Neural cell (in vitro differentiated cells): ENCODE results near the gene HERC2. TPM values are rescaled to one million over a fixed set of nuclear protein-coding genes. Genes with fewer than 3 reads are reported as not detected.

ENCODE experiments used
- H2AFZ ChIP-seq: fragments of 200-600, 300-800 bp; sonication (generic), shearing (Covaris generic); 2 replicates; pipeline ENCODE4 v1.6.0; 2014; ENCODE audit warnings: low read depth, mild to moderate bottlenecking, antibody characterized with exemption, low read length, moderate library complexity
- H3F3A ChIP-seq: fragments of 200-600 bp; shearing (Covaris generic); 2 replicates; pipeline ENCODE4 v1.6.1; 2016; ENCODE audit warnings: mild to moderate bottlenecking, moderate library complexity, mixed read lengths, antibody characterized with exemption, low read length; ENCODE audit not compliant: insufficient read depth, poor library complexity, severe bottlenecking
- H3K27ac ChIP-seq: fragments of 200-600, 300-800 bp; sonication (generic), shearing (Covaris generic); 2 replicates; pipeline ENCODE4 v1.5.1; 2014; ENCODE audit warnings: mild to moderate bottlenecking, low read length, moderate library complexity
- H3K27me3 ChIP-seq: fragments of 300-800, 200-600 bp; sonication (generic), shearing (Covaris generic); 2 replicates; pipeline ENCODE4 v1.6.0; 2014; ENCODE audit warnings: mild to moderate bottlenecking, low read depth, low read length, moderate library complexity; ENCODE audit not compliant: insufficient read depth
- H3K36me3 ChIP-seq: fragments of 300-800, 200-600 bp; sonication (generic), shearing (Covaris generic); 2 replicates; pipeline ENCODE4 v1.5.1; 2014; ENCODE audit warnings: mild to moderate bottlenecking, antibody characterized with exemption, low read length, moderate library complexity; ENCODE audit not compliant: insufficient read depth
- H3K4me2 ChIP-seq: fragments of 300-800, 200-600 bp; sonication (generic), shearing (Covaris generic); 2 replicates; pipeline ENCODE4 v1.6.0; 2014; ENCODE audit warnings: mild to moderate bottlenecking, low read length
- H3K4me3 ChIP-seq: fragments of 300-800, 200-600 bp; sonication (generic), shearing (Covaris generic); 2 replicates; pipeline ENCODE4 v1.5.1; 2014; ENCODE audit warnings: mild to moderate bottlenecking, low read length, moderate library complexity
- H3K79me2 ChIP-seq: fragments of 200-600 bp; shearing (Covaris generic); replicated peaks from 2 replicates; pipeline ENCODE4 v1.6.0; 2014; ENCODE audit warnings: mild to moderate bottlenecking, low read length, moderate library complexity; ENCODE audit not compliant: insufficient read depth
- H3K9ac ChIP-seq: fragments of 300-800, 200-600 bp; sonication (generic), shearing (Covaris generic); 2 replicates; pipeline ENCODE4 v1.6.1; 2016; ENCODE audit warnings: mild to moderate bottlenecking, low read length, mixed read lengths
- H3K9me2 ChIP-seq: fragments of 200-600 bp; shearing (Covaris generic); 2 replicates; pipeline ENCODE4 v1.6.1; 2016; ENCODE audit warnings: mild to moderate bottlenecking, low read length, mixed read lengths; ENCODE audit not compliant: insufficient read depth
- H3K9me3 ChIP-seq: fragments of 200-600, 300-800 bp; sonication (generic), shearing (Covaris generic); 2 replicates; pipeline ENCODE4 v1.6.1; 2016; ENCODE audit warnings: mild to moderate bottlenecking, mixed run types, low read length, moderate library complexity, mixed read lengths
- H4K20me1 ChIP-seq: fragments of 200-600 bp; shearing (Covaris generic); 2 replicates; pipeline ENCODE4 v1.6.1; 2016; ENCODE audit warnings: mild to moderate bottlenecking, mixed run types; ENCODE audit not compliant: insufficient read depth
- EP300 ChIP-seq: fragments of 450-650 bp; conservative IDR thresholded peaks from 2 replicates; pipeline ENCODE4 v1.6.1; 2014; ENCODE audit warnings: antibody characterized with exemption, mild to moderate bottlenecking, moderate library complexity; ENCODE audit not compliant: poor library complexity, severe bottlenecking
- EZH2 ChIP-seq: fragments of 200-600, 300-800 bp; shearing (Covaris generic), sonication (generic); IDR thresholded peaks from 2 replicates; pipeline ENCODE4 v1.6.1; 2014; ENCODE audit warnings: antibody characterized with exemption, low read length, borderline replicate concordance, mild to moderate bottlenecking; ENCODE audit not compliant: insufficient read depth, poor library complexity, severe bottlenecking
- MXI1 ChIP-seq: fragments of 450-650 bp; conservative IDR thresholded peaks from 2 replicates; pipeline ENCODE4 v1.6.1; 2014; ENCODE audit warnings: antibody characterized with exemption, mild to moderate bottlenecking; ENCODE audit not compliant: poor library complexity, severe bottlenecking
- POLR2AphosphoS5 ChIP-seq: IDR thresholded peaks from 2 replicates; pipeline ENCODE4 v1.6.1; 2012
- RAD21 ChIP-seq: fragments of 450-650 bp; conservative IDR thresholded peaks from 2 replicates; pipeline ENCODE4 v1.6.1; 2014; ENCODE audit warnings: antibody characterized with exemption, mild to moderate bottlenecking, moderate library complexity
- SMC3 ChIP-seq: fragments of 450-650 bp; conservative IDR thresholded peaks from 2 replicates; pipeline ENCODE4 v1.6.1; 2014; ENCODE audit warnings: antibody characterized with exemption, mild to moderate bottlenecking, moderate library complexity; ENCODE audit not compliant: poor library complexity
- TAF1 ChIP-seq: IDR thresholded peaks from 2 replicates; pipeline ENCODE4 v1.6.1; 2012; ENCODE audit warnings: low read depth
- polyA plus RNA-seq: library from polyadenylated mRNA; depleted of rRNA; stranded (reverse); fragments of >200 nt; gene quantifications from 2 replicates; pipeline ENCODE4 v1.2.3, GENCODE V29; 2014
- TF ChIP-seq, protein P1 (sequence below): IDR thresholded peaks from 2 replicates; pipeline ENCODE4 v1.6.1; 2012; ENCODE audit warnings: borderline replicate concordance
- TF ChIP-seq, protein P2 (sequence below): fragments of 450-650 bp; IDR thresholded peaks from 2 replicates; pipeline ENCODE4 v1.5.1; 2014; ENCODE audit warnings: antibody characterized with exemption, mild to moderate bottlenecking, moderate library complexity; ENCODE audit not compliant: poor library complexity, severe bottlenecking

Gene HERC2
- polyA plus RNA-seq, 1 donor from 2014 or later: 47.3 TPM

DNA sequence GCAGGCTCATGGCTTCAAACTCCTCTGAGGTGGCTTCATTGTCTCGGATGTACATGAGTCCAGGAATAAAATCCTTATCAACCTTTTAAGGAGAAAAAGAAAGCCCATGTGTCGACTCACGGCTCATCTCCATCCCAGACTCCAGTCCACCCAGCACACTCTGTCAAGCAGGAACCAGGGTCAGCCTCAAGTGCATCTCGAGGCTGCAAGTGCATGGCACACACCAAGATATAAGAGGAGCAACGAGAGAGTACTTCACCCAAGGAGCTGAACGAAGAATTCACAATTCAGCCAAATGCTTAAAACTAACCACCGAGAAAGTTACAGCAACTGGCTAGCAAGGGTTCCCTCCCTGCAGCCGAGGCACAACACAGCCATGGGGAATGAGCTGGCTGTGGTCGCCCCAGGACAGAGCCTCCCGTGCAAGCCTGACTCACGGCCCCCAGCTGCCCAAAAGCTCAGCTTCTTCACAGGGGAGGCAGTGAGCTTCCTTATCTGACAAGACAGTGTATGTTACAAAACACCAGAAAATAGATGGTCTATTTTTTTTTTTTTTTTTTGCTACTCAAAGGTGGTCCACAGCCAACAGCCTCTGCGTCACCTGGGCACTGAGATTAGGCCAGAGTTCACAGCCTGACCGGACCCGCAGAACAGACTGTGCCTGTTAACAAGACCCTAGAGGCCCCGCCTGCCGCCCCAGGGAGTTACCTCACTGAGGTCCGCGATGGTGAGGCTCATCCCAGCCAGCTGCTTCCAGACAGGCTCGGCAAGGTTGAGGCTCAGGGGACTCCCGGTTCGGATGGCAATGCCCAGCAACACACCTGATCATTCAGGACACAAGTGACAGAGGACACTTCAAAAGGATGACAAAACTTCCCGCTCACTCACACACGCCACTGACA, 207.0 kb downstream of the HERC2 start:
- Histone ChIP-seq H3K79me2 (no peaks in the 10 kb centered on the region), H3K9me3 (no peaks in the 10 kb centered on the region), H4K20me1 (no peaks in the 10 kb centered on the region), H3K27me3 (no peaks in the 10 kb centered on the region), H3K9me2 (no peaks in the 10 kb centered on the region), H3K27ac (no peak overlapping the region), H3F3A (no peaks in the 10 kb centered on the region), H3K4me3 (no peak overlapping the region), H2AFZ (no peak overlapping the region), H3K36me3 (no peaks in the 10 kb centered on the region), H3K9ac (no peak overlapping the region), H3K4me2 (no peak overlapping the region)
- TF ChIP-seq, protein P1, sequence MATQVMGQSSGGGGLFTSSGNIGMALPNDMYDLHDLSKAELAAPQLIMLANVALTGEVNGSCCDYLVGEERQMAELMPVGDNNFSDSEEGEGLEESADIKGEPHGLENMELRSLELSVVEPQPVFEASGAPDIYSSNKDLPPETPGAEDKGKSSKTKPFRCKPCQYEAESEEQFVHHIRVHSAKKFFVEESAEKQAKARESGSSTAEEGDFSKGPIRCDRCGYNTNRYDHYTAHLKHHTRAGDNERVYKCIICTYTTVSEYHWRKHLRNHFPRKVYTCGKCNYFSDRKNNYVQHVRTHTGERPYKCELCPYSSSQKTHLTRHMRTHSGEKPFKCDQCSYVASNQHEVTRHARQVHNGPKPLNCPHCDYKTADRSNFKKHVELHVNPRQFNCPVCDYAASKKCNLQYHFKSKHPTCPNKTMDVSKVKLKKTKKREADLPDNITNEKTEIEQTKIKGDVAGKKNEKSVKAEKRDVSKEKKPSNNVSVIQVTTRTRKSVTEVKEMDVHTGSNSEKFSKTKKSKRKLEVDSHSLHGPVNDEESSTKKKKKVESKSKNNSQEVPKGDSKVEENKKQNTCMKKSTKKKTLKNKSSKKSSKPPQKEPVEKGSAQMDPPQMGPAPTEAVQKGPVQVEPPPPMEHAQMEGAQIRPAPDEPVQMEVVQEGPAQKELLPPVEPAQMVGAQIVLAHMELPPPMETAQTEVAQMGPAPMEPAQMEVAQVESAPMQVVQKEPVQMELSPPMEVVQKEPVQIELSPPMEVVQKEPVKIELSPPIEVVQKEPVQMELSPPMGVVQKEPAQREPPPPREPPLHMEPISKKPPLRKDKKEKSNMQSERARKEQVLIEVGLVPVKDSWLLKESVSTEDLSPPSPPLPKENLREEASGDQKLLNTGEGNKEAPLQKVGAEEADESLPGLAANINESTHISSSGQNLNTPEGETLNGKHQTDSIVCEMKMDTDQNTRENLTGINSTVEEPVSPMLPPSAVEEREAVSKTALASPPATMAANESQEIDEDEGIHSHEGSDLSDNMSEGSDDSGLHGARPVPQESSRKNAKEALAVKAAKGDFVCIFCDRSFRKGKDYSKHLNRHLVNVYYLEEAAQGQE: no peak
- TF ChIP-seq, protein P2, sequence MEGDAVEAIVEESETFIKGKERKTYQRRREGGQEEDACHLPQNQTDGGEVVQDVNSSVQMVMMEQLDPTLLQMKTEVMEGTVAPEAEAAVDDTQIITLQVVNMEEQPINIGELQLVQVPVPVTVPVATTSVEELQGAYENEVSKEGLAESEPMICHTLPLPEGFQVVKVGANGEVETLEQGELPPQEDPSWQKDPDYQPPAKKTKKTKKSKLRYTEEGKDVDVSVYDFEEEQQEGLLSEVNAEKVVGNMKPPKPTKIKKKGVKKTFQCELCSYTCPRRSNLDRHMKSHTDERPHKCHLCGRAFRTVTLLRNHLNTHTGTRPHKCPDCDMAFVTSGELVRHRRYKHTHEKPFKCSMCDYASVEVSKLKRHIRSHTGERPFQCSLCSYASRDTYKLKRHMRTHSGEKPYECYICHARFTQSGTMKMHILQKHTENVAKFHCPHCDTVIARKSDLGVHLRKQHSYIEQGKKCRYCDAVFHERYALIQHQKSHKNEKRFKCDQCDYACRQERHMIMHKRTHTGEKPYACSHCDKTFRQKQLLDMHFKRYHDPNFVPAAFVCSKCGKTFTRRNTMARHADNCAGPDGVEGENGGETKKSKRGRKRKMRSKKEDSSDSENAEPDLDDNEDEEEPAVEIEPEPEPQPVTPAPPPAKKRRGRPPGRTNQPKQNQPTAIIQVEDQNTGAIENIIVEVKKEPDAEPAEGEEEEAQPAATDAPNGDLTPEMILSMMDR: no peak
- TF ChIP-seq RAD21 (no peak), POLR2AphosphoS5 (no peak), MXI1 (no peak), TAF1 (no peak), SMC3 (no peak), EP300 (no peak), EZH2 (no peak)

GRCh38 chr15:28114114-28114455, 207.9 kb downstream of the HERC2 start:
- Histone ChIP-seq H3K4me3 (no peak overlapping the region), H3K27ac (no peak overlapping the region), H3K9me2 (no peaks in the 10 kb centered on the region), H4K20me1 (no peaks in the 10 kb centered on the region), H3F3A (no peaks in the 10 kb centered on the region), H3K4me2 (no peak overlapping the region), H2AFZ (no peak overlapping the region), H3K79me2 (no peaks in the 10 kb centered on the region), H3K9me3 (no peaks in the 10 kb centered on the region), H3K36me3 (no peaks in the 10 kb centered on the region), H3K27me3 (no peaks in the 10 kb centered on the region), H3K9ac (no peak overlapping the region)
- TF ChIP-seq POLR2AphosphoS5 (no peak), RAD21 (no peak), MXI1 (no peak), EP300 (no peak), TAF1 (no peak), SMC3 (no peak), EZH2 (no peak)
- TF ChIP-seq, protein P2: no peak
- TF ChIP-seq, protein P1: no peak
